Measurements from ENCODE around the gene GABRG1.

Gene GABRG1

DNA sequence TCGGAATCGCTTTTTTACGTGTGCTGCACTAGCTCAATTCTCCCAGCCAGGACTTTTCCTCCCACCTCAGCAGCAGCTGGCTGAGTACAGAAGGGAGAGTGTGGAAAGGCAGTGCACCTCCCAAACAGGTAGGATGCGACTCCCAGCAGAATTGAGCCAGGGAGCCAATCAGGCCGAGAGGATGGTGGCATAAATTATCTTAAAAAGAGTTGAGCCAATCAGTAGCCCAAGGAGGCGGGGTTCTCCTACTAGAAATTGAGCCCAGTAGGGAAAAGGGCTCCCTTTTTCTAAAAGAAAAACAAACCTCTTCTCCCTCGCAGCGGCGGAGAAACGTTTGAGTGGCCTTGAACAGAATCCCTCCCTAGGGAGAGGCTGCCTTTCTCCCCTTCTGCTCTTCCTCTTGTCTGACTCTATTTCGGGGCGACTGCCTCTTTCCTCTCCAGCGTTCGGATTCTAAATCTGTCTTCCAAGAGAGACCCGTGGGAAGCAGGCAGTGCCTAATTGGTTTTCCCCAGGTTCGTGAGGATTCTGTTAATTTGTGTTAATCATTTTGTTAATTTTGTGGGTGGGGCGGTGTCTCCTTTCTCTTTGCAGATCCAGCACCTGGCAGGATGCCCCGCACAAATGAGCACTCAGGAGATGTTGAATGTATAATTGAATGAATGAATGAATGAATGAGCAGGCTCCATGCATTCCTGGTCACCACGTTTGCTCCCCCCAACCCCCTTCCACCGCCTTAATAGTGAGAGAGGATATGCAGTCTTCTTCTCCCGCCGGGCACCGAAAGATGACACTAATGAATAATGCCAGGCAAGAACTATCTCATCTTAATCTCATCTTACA, at the start of gene GABRG1:
Gene GABRG1, minus strand, starts transcription at position 142 of the 843 bp plus-strand sequence. Its CDS starts 141 bp downstream, at position 1.
- no peak for DNase-seq (ENCODE audit: low read depth)

GRCh38 chr4:46146993-46147392, 23.1 kb upstream of the GABRG1 start:
- no peak for DNase-seq (ENCODE audit: low read depth)

GRCh38 chr4:46131498-46132057, 7.7 kb upstream of the GABRG1 start:
- no peak for DNase-seq (ENCODE audit: low read depth)

DNA sequence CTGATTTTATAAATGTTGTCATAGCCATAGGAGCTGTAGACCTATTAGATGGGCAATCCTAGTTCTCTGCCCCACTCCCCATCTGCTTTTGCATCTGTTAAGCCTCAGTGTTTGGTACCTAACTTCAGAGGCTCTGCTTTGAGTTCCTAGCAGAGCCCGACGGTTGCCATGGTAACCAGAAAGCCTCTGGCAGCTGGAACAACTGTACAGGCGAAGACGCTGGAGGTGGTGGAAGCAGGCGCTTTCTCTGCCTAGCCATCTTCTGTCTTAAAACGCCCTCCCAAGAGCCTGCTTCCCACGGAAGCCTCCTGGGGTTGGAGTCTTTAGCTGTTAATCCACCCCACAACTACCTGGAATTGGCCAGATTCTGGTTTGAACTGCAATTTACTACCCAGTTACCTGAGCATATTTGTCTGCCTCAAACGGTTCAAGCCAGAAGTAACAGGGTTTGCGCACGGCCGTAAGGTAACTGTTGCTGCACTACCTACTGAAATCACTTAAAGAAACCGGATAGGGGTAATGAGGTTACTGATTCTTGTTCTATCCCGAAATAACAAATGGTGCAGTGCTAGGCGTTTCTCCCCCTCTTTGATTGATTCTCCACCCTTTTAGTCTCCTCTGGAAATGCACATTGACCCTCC, 1.0 kb upstream of the GABRG1 start:
- DNase-seq (ENCODE audit: low read depth) = no peak

- DNase-seq (ENCODE audit: low read depth) = no peak
Measured at GRCh38 chr4:46081674-46082073, 42.2 kb downstream of the GABRG1 start.

- DNase-seq (ENCODE audit: low read depth) = no peak
Measured at GRCh38 chr4:46081248-46081647, 42.6 kb downstream of the GABRG1 start.

GRCh38 chr4:46073778-46074177, 50.1 kb downstream of the GABRG1 start:
- no peak for DNase-seq (ENCODE audit: low read depth)

GRCh38 chr4:46051392-46051791, 72.5 kb downstream of the GABRG1 start:
- DNase-seq (ENCODE audit: low read depth) = no peak

DNA sequence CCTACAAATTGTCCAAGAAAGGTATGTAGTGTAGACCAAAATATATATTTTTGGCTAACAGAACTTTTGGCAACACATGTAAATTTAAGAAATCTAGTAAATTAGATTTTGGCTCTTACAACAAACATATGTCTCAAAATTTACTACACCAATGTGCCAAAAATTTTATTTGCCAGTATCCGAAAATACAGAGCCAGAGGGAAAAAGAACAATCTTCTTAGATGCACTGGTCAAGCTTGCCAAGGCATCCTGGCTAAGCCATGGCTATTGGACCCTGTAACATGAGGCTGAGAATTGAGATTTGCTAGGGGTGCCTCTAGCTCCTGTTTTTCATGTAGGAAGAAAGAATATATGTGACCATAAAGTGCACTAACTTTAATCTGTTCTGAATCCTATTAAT, 91.8 kb downstream of the GABRG1 start:
- DNase-seq (ENCODE audit: low read depth) = no peak

DNA sequence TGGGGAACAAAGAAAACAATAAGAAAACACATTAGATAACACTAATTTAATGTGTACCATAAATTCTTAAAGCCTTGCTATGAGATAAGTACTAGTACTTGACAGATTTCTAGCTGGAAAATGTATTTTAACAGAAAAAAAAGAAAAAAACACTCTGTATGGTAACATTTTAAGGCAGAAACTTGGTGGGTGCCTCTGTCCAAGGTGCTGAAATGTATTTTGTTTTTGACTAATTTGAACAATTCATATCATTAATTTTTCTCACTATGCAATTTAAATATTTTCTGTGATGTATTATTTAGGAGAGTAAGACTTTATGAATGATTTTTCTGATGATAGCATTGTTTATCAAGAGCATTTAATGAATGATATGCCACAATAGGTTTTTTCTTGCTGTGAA, 107.5 kb downstream of the GABRG1 start:
- no peak for DNase-seq (ENCODE audit: low read depth)

- DNase-seq (ENCODE audit: low read depth) = no peak
Measured at GRCh38 chr4:45992728-45993127, 131.1 kb downstream of the GABRG1 start.

GRCh38 chr4:45989775-45990174, 134.1 kb downstream of the GABRG1 start:
- DNase-seq (ENCODE audit: low read depth) = no peak

- no peak for DNase-seq (ENCODE audit: low read depth)
Measured at GRCh38 chr4:45987858-45988257, 136.0 kb downstream of the GABRG1 start.
